HG03025 (cell line): ENCODE measurements around the gene EYA2.

Experiments
- ATAC-seq: cut with Tn5 transposase; IDR thresholded peaks from one replicate; pipeline ENCODE4 v1.9.1; 2021; ENCODE audit warnings: mild to moderate bottlenecking, moderate library complexity; ENCODE audit not compliant: unreplicated experiment, low FRiP score

The EYA2 gene

GRCh38 chr20:46997187-46997586 lies 102.5 kb downstream of the EYA2 start:
- no peak for ATAC-seq

- ATAC-seq: no peak
These were observed 104.0 kb downstream of the EYA2 start for GRCh38 chr20:46998477-46999240.

- no peak for ATAC-seq
These were observed 105.3 kb downstream of the EYA2 start for GRCh38 chr20:46999801-47000465.

GRCh38 chr20:47003223-47003622 lies 108.6 kb downstream of the EYA2 start:
- no peak for ATAC-seq

GRCh38 chr20:47004179-47004578 lies 109.5 kb downstream of the EYA2 start:
- ATAC-seq: no peak

GRCh38 chr20:47007826-47008655 lies 113.4 kb downstream of the EYA2 start:
- no peak for ATAC-seq

GRCh38 chr20:47008842-47009518 lies 114.3 kb downstream of the EYA2 start:
- ATAC-seq: no peak

- ATAC-seq: no peak
These were observed 115.1 kb downstream of the EYA2 start for GRCh38 chr20:47009784-47010183.

GRCh38 chr20:47011984-47012383 lies 117.3 kb downstream of the EYA2 start:
- no peak for ATAC-seq

- no peak for ATAC-seq
These were observed 119.0 kb downstream of the EYA2 start for GRCh38 chr20:47013606-47014005.

- no peak for ATAC-seq
These were observed 121.5 kb downstream of the EYA2 start for GRCh38 chr20:47016068-47016664.

- ATAC-seq: no peak
These were observed 123.7 kb downstream of the EYA2 start for GRCh38 chr20:47018381-47018780.

GRCh38 chr20:47019121-47019824 lies 124.6 kb downstream of the EYA2 start:
- ATAC-seq: no peak

- ATAC-seq: no peak
These were observed 125.6 kb downstream of the EYA2 start for GRCh38 chr20:47020231-47020630.

- no peak for ATAC-seq
These were observed 127.2 kb downstream of the EYA2 start for GRCh38 chr20:47021850-47022249.

- no peak for ATAC-seq
These were observed 129.9 kb downstream of the EYA2 start for GRCh38 chr20:47024461-47024937.

GRCh38 chr20:47027042-47027441 lies 132.4 kb downstream of the EYA2 start:
- ATAC-seq: no peak

- no peak for ATAC-seq
These were observed 132.8 kb downstream of the EYA2 start for GRCh38 chr20:47027456-47027855.

- no peak for ATAC-seq
These were observed 133.8 kb downstream of the EYA2 start for GRCh38 chr20:47028487-47028886.

GRCh38 chr20:47029845-47030244 lies 135.2 kb downstream of the EYA2 start:
- ATAC-seq: no peak
